ENCODE data around the gene SETD3. TPM values are rescaled to one million over a fixed set of nuclear protein-coding genes. Genes with fewer than 3 reads are reported as not detected.

Gene SETD3
- total and polyA plus RNA-seq, 2 experiments from 2014 or later: 43.3 to 54.6 TPM

DNA sequence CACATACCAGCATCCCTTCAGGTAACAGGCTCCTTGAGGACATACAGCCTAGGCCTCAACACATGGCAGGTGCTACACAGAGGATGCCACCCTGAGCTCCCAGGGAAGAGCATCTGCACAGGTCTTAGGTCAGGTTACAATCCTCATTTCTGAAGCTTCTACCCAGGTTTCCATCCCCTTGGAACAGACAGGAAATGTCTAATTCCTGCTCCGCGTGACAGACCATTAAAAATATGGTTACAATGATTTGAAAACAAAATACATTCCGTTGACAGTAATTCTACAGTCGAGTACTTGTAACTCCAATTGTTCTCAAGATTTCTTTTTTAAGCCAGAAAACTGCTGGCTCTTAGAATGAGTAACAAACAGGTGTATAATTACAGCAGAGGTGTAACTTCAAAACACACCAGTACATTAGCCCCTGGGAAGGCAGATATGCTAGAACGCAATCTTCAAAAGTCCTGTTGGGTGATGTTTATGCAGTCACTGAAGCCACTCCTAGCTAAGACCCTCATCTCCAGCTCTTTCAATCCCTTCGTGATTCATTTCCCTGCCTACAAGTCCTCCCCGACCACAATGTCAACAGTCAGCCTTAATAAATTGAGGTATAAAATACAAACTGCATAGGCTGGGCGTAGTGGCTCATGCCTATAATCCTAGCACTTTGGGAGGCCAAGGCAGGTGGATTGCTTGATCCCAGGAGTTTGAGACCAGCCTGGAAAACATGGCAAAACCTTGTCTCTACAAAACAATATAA lies 11.6 kb downstream of the SETD3 start:
- 88 to 92% methylated on average over 8 of the region's 8 CpGs for WGBS, 2 experiments (ENCODE audit: low coverage in 1 of 2, low lambda C conversion rate in 2 of 2, missing lambda C conversion rate in 2 of 2)

DNA sequence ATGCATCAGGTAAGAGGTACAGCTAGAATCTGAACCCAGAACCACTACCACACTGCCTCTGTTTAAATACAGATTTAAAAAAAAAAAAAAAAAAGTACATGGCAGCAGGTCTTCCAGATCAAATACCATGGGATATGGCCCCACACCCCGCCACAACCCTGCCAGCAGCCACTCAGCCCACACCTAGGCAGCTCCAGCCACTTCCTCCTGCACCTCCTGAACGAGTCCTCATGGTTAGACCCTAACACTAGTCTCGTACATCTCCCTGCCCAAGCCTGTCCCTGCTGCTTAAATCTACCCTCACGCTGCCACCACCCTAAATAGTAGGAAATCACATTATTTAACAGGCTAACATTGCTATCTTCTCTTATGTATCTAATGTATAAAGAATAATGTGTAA lies 12.6 kb downstream of the SETD3 start:
- Histone ChIP-seq H3F3A (ENCODE audit: insufficient read depth) (no peaks in the 10 kb centered on the region), H3K4me2 (ENCODE audit: unreplicated experiment) (no peak overlapping the region), H4K20me1 (ENCODE audit: insufficient read depth) (peaks cover 9% of the 10 kb centered on the region; the same call in 1 of the 2 replicates), H3K36me3 (ENCODE audit: low read depth) (peaks cover 7% of the 10 kb centered on the region), H3K4me1 (ENCODE audit: insufficient read depth) (no peaks in the 10 kb centered on the region), H2AFZ (no peak overlapping the region), H3K79me2 (ENCODE audit: insufficient read depth) (peaks cover 85% of the 10 kb centered on the region), H3K9me3 (ENCODE audit: low read depth) (no peaks in the 10 kb centered on the region), H3K27me3 (replicated peaks; ENCODE audit: insufficient read depth) (no peaks in the 10 kb centered on the region), H3K4me3 (no peak overlapping the region), H3K9ac (no peak overlapping the region), H3K27ac (no peak overlapping the region), H3K9me2 (ENCODE audit: insufficient read depth) (no peaks in the 10 kb centered on the region)
- TF ChIP-seq EZH2 (IDR thresholded peaks at IDR 0.05; ENCODE audit: insufficient read depth, poor library complexity, severe bottlenecking) (no peak), EZH2phosphoT487 (IDR thresholded peaks at IDR 0.05; ENCODE audit: insufficient read depth, low read depth) (no peak)
- no peak for DNase-seq
- WGBS, 2 experiments (ENCODE audit: low coverage in 1 of 2, low lambda C conversion rate in 2 of 2, missing lambda C conversion rate in 2 of 2): 93 to 96% methylated on average over 4 of the region's 4 CpGs
- in situ Hi-C loops (cut with MboI): no loop called here

More for the DNA sequence above, 11.6 kb downstream of the SETD3 start:
- Histone ChIP-seq H3K4me3 (no peak overlapping the region), H3K27me3 (replicated peaks; ENCODE audit: insufficient read depth) (no peaks in the 10 kb centered on the region), H3K36me3 (ENCODE audit: low read depth) (no peaks in the 10 kb centered on the region), H3K4me2 (ENCODE audit: unreplicated experiment) (no peak overlapping the region), H3K4me1 (ENCODE audit: insufficient read depth) (no peaks in the 10 kb centered on the region), H3K27ac (no peak overlapping the region), H3K9me2 (ENCODE audit: insufficient read depth) (no peaks in the 10 kb centered on the region), H3K9ac (no peak overlapping the region), H4K20me1 (ENCODE audit: insufficient read depth) (peaks cover 18% of the 10 kb centered on the region; the same call in 1 of the 2 replicates), H3K79me2 (ENCODE audit: insufficient read depth) (peaks cover 94% of the 10 kb centered on the region), H3F3A (ENCODE audit: insufficient read depth) (no peaks in the 10 kb centered on the region), H2AFZ (no peak overlapping the region), H3K9me3 (ENCODE audit: low read depth) (no peaks in the 10 kb centered on the region)
- in situ Hi-C loops (cut with MboI): no loop called here
- no peak for DNase-seq
- TF ChIP-seq EZH2 (IDR thresholded peaks at IDR 0.05; ENCODE audit: insufficient read depth, poor library complexity, severe bottlenecking) (no peak), EZH2phosphoT487 (IDR thresholded peaks at IDR 0.05; ENCODE audit: insufficient read depth, low read depth) (no peak)

DNA sequence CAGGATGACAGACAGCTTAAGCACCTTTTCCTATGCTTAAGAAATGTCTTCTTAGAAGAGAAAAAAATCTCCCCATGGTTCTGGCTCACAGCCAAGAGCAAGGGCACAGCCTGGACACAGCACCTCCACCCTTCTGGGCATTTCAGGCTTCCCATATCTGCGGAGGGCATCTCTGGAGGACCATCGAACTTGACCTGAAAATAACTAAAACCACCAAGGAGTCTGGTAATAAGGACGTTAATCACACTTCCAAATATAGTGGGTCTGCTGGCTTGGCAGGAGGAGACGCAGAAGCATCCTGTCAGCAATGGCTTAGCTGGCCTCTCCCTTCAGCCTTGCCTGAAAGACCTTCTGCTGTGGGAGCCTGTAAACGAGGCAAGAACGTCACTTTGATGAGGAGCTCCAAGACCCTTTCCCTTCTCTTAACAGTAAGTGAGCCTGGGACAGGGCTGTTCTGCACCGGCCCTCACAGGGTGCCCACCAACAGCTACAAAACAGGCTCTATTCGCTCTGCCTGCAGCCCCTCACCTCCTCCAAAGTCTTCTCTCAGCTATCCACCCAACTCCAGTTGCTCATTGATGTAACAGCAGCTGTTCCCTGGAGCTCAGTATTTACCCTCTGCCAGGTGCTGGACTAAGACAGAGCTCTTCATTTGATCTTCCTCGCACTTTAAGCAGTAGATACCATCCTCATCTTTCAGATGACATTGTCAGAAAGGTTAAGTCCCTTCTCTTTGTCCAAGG lies 13.2 kb downstream of the SETD3 start:
- WGBS, 2 experiments (ENCODE audit: low coverage in 1 of 2, low lambda C conversion rate in 2 of 2, missing lambda C conversion rate in 2 of 2): 73 to 79% methylated on average over 9 of the region's 9 CpGs
- 0 out of 2 replicates have a peak, but pooled peaks cover 7% of the 10 kb centered on the region for H4K20me1 ChIP-seq (ENCODE audit: insufficient read depth)
- DNase-seq: no peak

DNA sequence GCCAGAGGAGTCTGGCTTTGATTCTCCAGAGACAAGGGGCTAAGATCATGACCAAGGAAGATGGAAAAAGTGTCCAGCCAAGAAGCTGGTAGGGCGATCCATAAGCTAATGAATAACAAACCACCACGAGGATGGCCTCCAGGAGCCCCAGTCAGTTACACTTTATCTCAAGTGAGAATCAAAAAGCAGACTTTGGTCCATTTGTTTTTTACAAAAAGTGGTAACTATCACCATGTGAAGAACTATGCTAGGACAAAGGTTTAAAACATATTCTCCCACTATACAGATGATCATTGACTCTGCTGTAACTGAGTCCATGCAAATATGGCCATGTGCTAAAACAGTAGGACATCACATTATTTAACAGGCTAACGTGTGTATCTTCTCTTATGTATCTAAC lies 13.9 kb downstream of the SETD3 start:
- Histone ChIP-seq H3K27ac (no peak overlapping the region), H3F3A (ENCODE audit: insufficient read depth) (no peaks in the 10 kb centered on the region), H3K79me2 (ENCODE audit: insufficient read depth) (peaks cover 72% of the 10 kb centered on the region), H3K36me3 (ENCODE audit: low read depth) (peaks cover 12% of the 10 kb centered on the region), H2AFZ (no peak overlapping the region), H3K9me2 (ENCODE audit: insufficient read depth) (no peaks in the 10 kb centered on the region), H3K9me3 (ENCODE audit: low read depth) (no peaks in the 10 kb centered on the region), H3K4me1 (ENCODE audit: insufficient read depth) (no peaks in the 10 kb centered on the region), H3K4me3 (no peak overlapping the region), H3K9ac (no peak overlapping the region), H4K20me1 (ENCODE audit: insufficient read depth) (0 out of 2 replicates have a peak, but pooled peaks cover 5% of the 10 kb centered on the region), H3K4me2 (ENCODE audit: unreplicated experiment) (no peak overlapping the region), H3K27me3 (replicated peaks; ENCODE audit: insufficient read depth) (no peaks in the 10 kb centered on the region)
- DNase-seq: no peak
- WGBS, 2 experiments (ENCODE audit: low coverage in 1 of 2, low lambda C conversion rate in 2 of 2, missing lambda C conversion rate in 2 of 2): 82 to 86% methylated on average over 3 of the region's 3 CpGs
- in situ Hi-C loops (cut with MboI): no loop called here
- TF ChIP-seq EZH2phosphoT487 (IDR thresholded peaks at IDR 0.05; ENCODE audit: insufficient read depth, low read depth): no peak
- TF ChIP-seq EZH2 (IDR thresholded peaks at IDR 0.05; ENCODE audit: insufficient read depth, poor library complexity, severe bottlenecking): no peak

More for the DNA sequence above, 13.2 kb downstream of the SETD3 start:
- Histone ChIP-seq H3K9me3 (ENCODE audit: low read depth) (no peaks in the 10 kb centered on the region), H3K27me3 (replicated peaks; ENCODE audit: insufficient read depth) (no peaks in the 10 kb centered on the region), H3F3A (ENCODE audit: insufficient read depth) (no peaks in the 10 kb centered on the region), H3K4me1 (ENCODE audit: insufficient read depth) (no peaks in the 10 kb centered on the region), H3K9ac (no peak overlapping the region), H3K79me2 (ENCODE audit: insufficient read depth) (peaks cover 79% of the 10 kb centered on the region), H3K4me2 (ENCODE audit: unreplicated experiment) (no peak overlapping the region), H3K9me2 (ENCODE audit: insufficient read depth) (no peaks in the 10 kb centered on the region), H2AFZ (no peak overlapping the region), H3K4me3 (no peak overlapping the region), H3K27ac (no peak overlapping the region), H3K36me3 (ENCODE audit: low read depth) (peaks cover 12% of the 10 kb centered on the region)
- TF ChIP-seq EZH2 (IDR thresholded peaks at IDR 0.05; ENCODE audit: insufficient read depth, poor library complexity, severe bottlenecking) (no peak), EZH2phosphoT487 (IDR thresholded peaks at IDR 0.05; ENCODE audit: insufficient read depth, low read depth) (no peak)
- in situ Hi-C loops (cut with MboI): no loop called here

All from GM23248 (cell line).